HepG2 (cell line): ENCODE results near the gene APBB2. TPM values are rescaled to one million over a fixed set of nuclear protein-coding genes. Genes with fewer than 3 reads are reported as not detected.

Experiments used
- polyA plus RNA-seq, 8 experiments: library from polyadenylated mRNA; depleted of rRNA in 3 of 8; stranded (reverse) in 7 of 8; unstranded in 1 of 8; fragments of >200 nt; fragmentation: Illumina TruSeq in 4 of 8; extraction: Trizol in 4 of 8; gene quantifications; 2 replicates each; pipeline versions ENCODE4 v1.2.1 to v1.2.3, GENCODE V29; 2011 to 2016; ENCODE audit warnings: low read depth in 4 of 8, missing spikeins in 1 of 8, mixed read lengths in 1 of 8; ENCODE audit not compliant: insufficient read depth in 1 of 8
- small RNA-seq, 3 experiments: library from RNA; depleted of rRNA; stranded (forward); fragments of <200 nt; gene quantifications; one replicate each; pipeline ENCODE3, GENCODE V24; 2012; ENCODE audit warnings: low read depth in 2 of 3, low replicate concordance in 1 of 3; ENCODE audit not compliant: insufficient read length in 3 of 3, insufficient read depth in 2 of 3
- total RNA-seq, 5 experiments: library from RNA; depleted of rRNA; stranded (reverse); fragments of >200 nt; fragmentation: Illumina TruSeq; extraction: Trizol; gene quantifications; 2 replicates each; pipeline ENCODE4 v1.2.3, GENCODE V29; 2016; ENCODE audit warnings: low read depth in 1 of 5

The APBB2 gene
- total and polyA plus RNA-seq, 2 of the 13 experiments (the other 11 are each of a cell fraction or from before 2014, with no cell fraction given): 11.7 to 17.0 TPM

Small RNAs within 50 kb of the gene (small RNA-seq; reads per million reads assigned to genes)
- gene RF00019: 0 reads per million in 3 experiments
- 0 reads per million in 3 experiments for gene RNA5SP160
- 0 to 1.9 (median 0.10) reads per million in 3 experiments for gene RNU6-1195P
- 0 reads per million in 3 experiments for gene RNU6-836P

Other genes starting within 250 kb of the APBB2 start
- gene UCHL1, start 42.4 kb upstream of the APBB2 start, total RNA-seq (2016; rRNA removed; fragmentation: Illumina TruSeq; extraction: Trizol): not detected in 2 replicates
- not detected in 2 replicates for gene UCHL1, start 42.4 kb upstream of the APBB2 start, polyA plus RNA-seq (2011; rRNA removed)